Stimulated activated naive CD8-positive, alpha-beta T cell treated with anti-CD3 and anti-CD28 coated beads, Interleukin-15, Interleukin-2, amounts not matched to agents 100 ng/mL and 50 ng/mL, for 24 hours (primary cell): Measurements from ENCODE around the gene DOLPP1.
"Not testable (repeated sequence)": the region's sequence is repeated elsewhere in the genome, so short reads cannot be mapped to it uniquely, and the experiment has no call there.

Experiments
- H3K27ac Mint-ChIP-seq: one replicate; pipeline ENCODE4 v1.8.0; 2021; ENCODE audit warnings: mild to moderate bottlenecking, mixed read lengths
- H3K27me3 Mint-ChIP-seq: one replicate; pipeline ENCODE4 v1.8.0; 2021; ENCODE audit warnings: mixed read lengths
- H3K36me3 Mint-ChIP-seq: one replicate; pipeline ENCODE4 v1.8.0; 2021; ENCODE audit warnings: low read depth, mixed read lengths
- H3K4me1 Mint-ChIP-seq: one replicate; pipeline ENCODE4 v1.8.0; 2021; ENCODE audit warnings: low read depth, mixed read lengths
- H3K4me3 Mint-ChIP-seq: one replicate; pipeline ENCODE4 v1.8.0; 2021; ENCODE audit warnings: mild to moderate bottlenecking, mixed read lengths
- H3K9me3 Mint-ChIP-seq: one replicate; pipeline ENCODE4 v1.8.0; 2021; ENCODE audit warnings: mixed read lengths

Gene DOLPP1

DNA sequence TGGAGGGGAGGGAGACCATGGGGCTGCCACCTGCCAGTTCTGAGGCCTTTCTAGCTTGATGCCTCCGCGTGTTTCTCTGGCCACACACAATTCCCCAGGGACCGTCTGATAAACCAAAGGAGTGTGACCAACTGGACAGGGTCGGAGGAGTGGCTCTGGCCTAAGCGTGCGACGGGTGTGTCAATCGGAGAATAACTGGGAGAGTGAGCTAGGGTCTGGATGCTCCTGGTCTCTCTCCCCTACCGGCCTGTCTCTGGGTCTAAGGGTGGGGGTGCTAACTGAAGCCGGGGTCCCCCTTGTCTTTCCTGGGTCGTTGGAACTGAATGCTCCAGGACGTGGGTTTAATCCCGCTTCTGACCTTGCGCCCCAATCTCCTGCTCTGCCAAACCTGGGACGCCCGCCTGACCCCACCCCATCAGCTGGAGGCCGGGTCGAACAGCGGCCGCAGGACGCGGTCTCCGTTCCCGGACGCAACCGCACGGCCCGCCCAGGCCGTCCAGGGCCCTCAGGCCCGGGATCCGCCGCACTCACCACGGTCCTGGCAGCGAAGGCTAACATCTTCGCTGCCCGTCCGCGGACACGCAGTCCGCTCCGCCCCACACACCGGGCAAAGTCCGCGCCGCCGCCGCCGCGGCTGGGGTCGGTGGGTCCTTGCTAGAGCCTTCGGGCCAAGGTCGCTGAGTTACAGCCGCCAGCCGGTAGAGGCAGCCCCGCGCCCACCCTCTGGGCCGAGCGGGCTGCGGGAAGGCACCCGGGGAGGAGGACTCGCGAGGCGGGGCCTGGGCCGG lies 29.2 kb downstream of the DOLPP1 start:
- H3K4me1 Mint-ChIP-seq, result peaks cover 35% of the 10 kb centered on the region

DNA sequence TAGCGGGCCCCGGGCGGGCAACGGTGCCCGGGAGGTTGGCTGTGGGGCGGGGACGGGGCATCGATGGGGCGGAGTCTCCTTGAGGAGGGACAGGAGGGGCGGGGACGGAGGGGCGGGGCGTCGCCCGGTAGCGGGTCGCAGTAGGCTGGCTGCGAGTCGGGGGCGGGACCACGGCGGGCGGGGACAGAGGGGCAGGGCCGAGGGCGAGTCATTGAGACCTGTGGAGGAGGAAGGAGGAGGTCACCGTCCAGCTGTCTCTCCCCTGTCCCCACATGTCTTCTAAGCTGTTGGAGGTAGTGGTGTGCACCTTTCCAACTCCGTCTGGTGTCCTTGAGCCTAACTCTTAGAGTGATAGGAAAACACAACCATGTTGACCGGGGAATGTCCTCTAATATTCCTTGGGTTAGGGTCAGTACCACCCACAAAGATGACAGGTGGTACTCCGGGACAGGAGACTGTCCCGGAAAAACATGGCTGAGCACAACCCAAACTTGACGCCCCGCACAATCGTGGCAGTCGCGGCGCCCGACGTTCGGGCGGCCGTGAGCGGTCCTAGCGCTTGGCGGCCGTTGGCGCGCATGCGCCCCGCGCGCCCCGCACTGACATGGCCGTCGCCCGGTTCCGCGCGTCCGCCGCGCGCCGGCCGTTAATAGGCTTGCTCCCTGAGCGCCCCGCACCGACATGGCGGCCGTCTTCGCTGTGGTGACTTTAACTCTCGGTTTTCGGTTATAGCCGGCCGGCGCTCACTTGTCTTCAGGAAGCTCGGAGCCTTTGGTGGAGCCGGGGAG lies 30.0 kb downstream of the DOLPP1 start, which contains the start of the genes CRAT and PTPA:
CRAT (minus strand) TSS at position 54 of the 788 bp plus-strand sequence. CDS start 284 bp downstream, outside the sequence.
PTPA (plus strand) TSS at position 676 of the 788 bp plus-strand sequence. CDS start 186 bp downstream, outside the sequence.
- H3K9me3 Mint-ChIP-seq, result no peaks in the 10 kb centered on the region
- peaks cover 38% of the 10 kb centered on the region for H3K4me1 Mint-ChIP-seq
- no peaks in the 10 kb centered on the region for H3K27me3 Mint-ChIP-seq

More for the DNA sequence above, 29.2 kb downstream of the DOLPP1 start:
- no peaks in the 10 kb centered on the region for H3K27me3 Mint-ChIP-seq
- H3K4me3 Mint-ChIP-seq, result peak overlapping the region; percentile 71
- no peak overlapping the region for H3K27ac Mint-ChIP-seq
- H3K9me3 Mint-ChIP-seq, result no peaks in the 10 kb centered on the region
- H3K36me3 Mint-ChIP-seq, result no peaks in the 10 kb centered on the region

GRCh38 chr9:129111528-129112151 lies 30.7 kb downstream of the DOLPP1 start:
- H3K9me3 Mint-ChIP-seq, result no peaks in the 10 kb centered on the region
- H3K27me3 Mint-ChIP-seq, result no peaks in the 10 kb centered on the region
- H3K4me1 Mint-ChIP-seq, result peaks cover 38% of the 10 kb centered on the region

More for the DNA sequence above, 30.0 kb downstream of the DOLPP1 start, which contains the start of the genes CRAT and PTPA:
- no peaks in the 10 kb centered on the region for H3K36me3 Mint-ChIP-seq
- H3K27ac Mint-ChIP-seq, result peak within 1 kb of the TSS; percentile 95
- peak within 1 kb of the TSS; percentile 87 for H3K4me3 Mint-ChIP-seq

DNA sequence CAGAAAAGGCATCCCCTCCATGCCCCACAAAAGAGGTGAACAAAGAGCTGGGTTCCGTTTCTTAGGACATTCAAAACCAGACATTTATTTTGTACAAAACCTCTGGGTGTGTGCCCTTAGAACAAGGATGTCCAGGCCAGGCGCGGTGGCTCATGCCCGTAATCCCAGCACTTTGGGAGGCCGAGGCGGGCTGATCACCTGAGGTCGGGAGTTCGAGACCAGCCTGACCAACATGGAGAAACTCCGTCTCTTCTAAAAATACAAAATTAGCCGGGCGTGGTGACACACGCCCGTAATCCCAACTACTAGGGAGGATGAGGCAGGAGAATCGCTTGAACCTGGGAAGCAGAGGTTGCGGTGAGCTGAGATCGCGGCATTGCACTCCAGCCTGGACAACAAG lies 31.6 kb downstream of the DOLPP1 start:
- peaks cover 38% of the 10 kb centered on the region for H3K4me1 Mint-ChIP-seq
- peak overlapping the region; percentile 87 for H3K4me3 Mint-ChIP-seq
- peak overlapping the region; percentile 84 for H3K27ac Mint-ChIP-seq

More at GRCh38 chr9:129111528-129112151, 30.7 kb downstream of the DOLPP1 start:
- peak overlapping the region; percentile 87 for H3K4me3 Mint-ChIP-seq
- H3K27ac Mint-ChIP-seq, result peak overlapping the region; percentile 87
- H3K36me3 Mint-ChIP-seq, result no peaks in the 10 kb centered on the region

DNA sequence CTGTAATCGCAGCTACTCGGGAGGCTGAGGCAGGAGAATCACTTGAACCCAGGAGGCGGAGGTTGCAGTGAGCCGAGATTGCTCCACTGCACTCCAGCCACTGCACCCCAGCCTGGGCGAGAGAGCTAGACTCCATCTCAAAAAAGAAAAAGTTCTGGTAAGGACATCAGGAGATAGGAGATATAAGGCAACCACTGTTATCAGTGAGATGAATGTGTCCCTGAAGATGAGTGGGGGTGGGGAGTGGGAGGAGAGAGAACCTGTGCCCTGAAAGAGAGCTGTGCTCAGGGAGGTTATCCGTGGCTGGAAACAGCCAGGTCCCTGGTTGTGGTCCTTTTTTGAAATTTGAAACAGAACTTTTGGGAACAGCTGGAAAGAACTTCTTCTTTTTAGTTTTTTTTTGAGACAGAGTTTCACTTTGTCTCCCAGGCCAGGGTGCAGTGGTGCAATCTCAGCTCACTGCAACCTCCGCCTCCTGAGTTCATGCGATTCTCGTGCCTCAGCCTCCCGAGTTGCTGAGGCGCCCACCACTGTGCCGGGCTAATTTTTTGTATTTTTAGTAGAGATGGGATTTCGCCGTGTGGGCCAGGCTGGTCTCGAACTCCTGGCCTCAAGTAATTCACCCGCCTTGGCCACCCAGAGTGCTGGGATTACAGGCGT lies 32.9 kb downstream of the DOLPP1 start:
- Mint-ChIP-seq H3K4me1 (peaks cover 38% of the 10 kb centered on the region), H3K27me3 (no peaks in the 10 kb centered on the region), H3K4me3 (no peak overlapping the region), H3K36me3 (no peaks in the 10 kb centered on the region), H3K27ac (no peak overlapping the region), H3K9me3 (no peaks in the 10 kb centered on the region)

More for the DNA sequence above, 31.6 kb downstream of the DOLPP1 start:
- H3K9me3 Mint-ChIP-seq, H3K27me3 Mint-ChIP-seq, H3K36me3 Mint-ChIP-seq: not testable (repeated sequence)

DNA sequence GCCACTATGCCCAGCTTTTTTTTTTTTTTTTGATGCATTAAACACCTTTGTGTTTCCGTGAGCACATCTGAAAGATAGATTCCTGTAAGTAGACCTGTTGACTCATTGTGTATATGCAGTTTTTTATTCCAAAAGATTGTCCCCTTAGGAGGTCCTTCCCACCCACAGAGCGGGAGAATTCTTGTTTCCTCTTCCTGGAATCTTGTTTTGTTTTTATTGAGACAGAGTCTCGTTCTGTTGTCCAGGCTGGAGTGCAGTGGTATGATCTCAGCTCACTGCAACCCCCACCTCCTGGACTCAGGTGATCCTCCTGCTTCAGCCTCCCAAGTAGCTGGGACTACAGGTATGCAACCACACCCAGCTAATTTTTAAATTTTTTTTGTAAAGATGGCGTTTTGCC lies 37.9 kb downstream of the DOLPP1 start:
- H3K4me3 Mint-ChIP-seq, result no peak overlapping the region
- no peaks in the 10 kb centered on the region for H3K9me3 Mint-ChIP-seq
- H3K36me3 Mint-ChIP-seq, result peaks cover 25% of the 10 kb centered on the region
- no peaks in the 10 kb centered on the region for H3K27me3 Mint-ChIP-seq
- no peak overlapping the region for H3K27ac Mint-ChIP-seq
- H3K4me1 Mint-ChIP-seq, result peaks cover 16% of the 10 kb centered on the region

DNA sequence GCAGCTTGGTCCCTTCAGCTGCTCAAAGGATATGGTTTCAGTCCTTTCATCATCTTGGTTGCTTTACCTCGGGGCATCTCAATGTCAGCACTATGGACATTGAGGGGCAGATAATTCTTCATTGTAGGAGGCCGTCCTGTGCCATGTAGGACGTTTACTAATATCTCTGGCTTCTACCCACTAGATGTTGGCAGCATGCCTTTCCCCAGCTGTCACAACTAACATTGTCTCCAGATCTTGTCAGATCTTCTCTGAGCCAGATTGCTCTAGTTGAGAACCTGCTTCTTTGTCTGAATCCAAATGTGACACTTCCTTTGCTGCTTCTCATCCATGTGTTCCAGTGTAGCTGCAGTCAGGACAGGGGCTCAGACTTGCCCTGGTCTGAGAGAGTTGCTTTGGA lies 40.6 kb downstream of the DOLPP1 start:
- peaks cover 37% of the 10 kb centered on the region for H3K36me3 Mint-ChIP-seq

DNA sequence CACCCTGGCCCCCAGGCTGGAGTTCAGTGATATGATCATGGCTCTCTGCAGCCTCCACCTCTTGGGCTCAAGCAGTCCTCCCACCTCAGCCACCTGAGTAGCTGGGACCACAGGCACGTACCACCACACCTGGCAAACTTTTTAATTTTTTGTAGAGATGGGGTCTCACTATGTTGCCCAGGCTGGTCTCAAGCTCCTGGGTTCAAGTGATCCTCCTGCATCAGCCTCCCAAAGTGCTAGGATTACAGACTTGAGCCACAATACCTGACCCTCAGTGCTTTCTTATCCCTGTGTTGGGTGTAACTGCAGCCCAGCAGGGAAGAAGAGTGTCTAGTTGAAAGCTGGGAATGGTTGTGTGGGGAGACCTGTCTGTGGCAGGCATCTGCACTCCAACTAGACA lies 41.2 kb downstream of the DOLPP1 start:
- H3K4me1 Mint-ChIP-seq, result no peaks in the 10 kb centered on the region
- H3K27me3 Mint-ChIP-seq, result no peaks in the 10 kb centered on the region
- no peak overlapping the region for H3K27ac Mint-ChIP-seq
- H3K9me3 Mint-ChIP-seq, result no peaks in the 10 kb centered on the region
- no peak overlapping the region for H3K4me3 Mint-ChIP-seq
- H3K36me3 Mint-ChIP-seq, result peaks cover 38% of the 10 kb centered on the region

More for the DNA sequence above, 40.6 kb downstream of the DOLPP1 start:
- Mint-ChIP-seq H3K27ac (peak overlapping the region; percentile 49), H3K4me1 (no peaks in the 10 kb centered on the region), H3K27me3 (no peaks in the 10 kb centered on the region), H3K9me3 (no peaks in the 10 kb centered on the region), H3K4me3 (no peak overlapping the region)

DNA sequence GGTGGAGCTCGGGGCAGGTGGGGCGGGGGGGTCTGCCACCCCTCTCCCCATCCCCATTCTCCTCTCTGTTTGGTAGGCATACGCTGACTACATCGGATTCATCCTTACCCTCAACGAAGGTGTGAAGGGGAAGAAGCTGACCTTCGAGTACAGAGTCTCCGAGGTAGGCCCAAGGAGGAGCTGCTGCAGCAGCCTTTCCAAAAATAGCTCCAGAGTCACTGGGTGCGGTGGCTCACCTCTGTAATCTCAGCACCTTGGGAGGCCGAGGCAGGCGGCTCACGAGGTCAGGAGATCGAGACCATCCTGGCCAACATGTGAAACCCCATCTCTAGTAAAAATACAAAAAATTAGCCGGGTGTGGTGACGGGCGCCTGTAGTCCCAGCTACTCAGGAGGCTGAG lies 42.1 kb downstream of the DOLPP1 start:
- H3K9me3 Mint-ChIP-seq, H3K4me3 Mint-ChIP-seq, H3K27ac Mint-ChIP-seq, H3K4me1 Mint-ChIP-seq, H3K27me3 Mint-ChIP-seq: not testable (repeated sequence)
- H3K36me3 Mint-ChIP-seq, result peaks cover 46% of the 10 kb centered on the region

GRCh38 chr9:129124506-129125069 lies 43.7 kb downstream of the DOLPP1 start:
- no peaks in the 10 kb centered on the region for H3K4me1 Mint-ChIP-seq
- H3K36me3 Mint-ChIP-seq, result peaks cover 45% of the 10 kb centered on the region
- H3K9me3 Mint-ChIP-seq, result no peaks in the 10 kb centered on the region
- no peak overlapping the region for H3K4me3 Mint-ChIP-seq
- H3K27ac Mint-ChIP-seq, result no peak overlapping the region
- no peaks in the 10 kb centered on the region for H3K27me3 Mint-ChIP-seq

- Mint-ChIP-seq H3K4me1 (no peaks in the 10 kb centered on the region), H3K36me3 (peaks cover 44% of the 10 kb centered on the region), H3K9me3 (no peaks in the 10 kb centered on the region), H3K4me3 (no peak overlapping the region), H3K27me3 (no peaks in the 10 kb centered on the region), H3K27ac (no peak overlapping the region)
Measured at GRCh38 chr9:129125478-129125877, 44.6 kb downstream of the DOLPP1 start.

DNA sequence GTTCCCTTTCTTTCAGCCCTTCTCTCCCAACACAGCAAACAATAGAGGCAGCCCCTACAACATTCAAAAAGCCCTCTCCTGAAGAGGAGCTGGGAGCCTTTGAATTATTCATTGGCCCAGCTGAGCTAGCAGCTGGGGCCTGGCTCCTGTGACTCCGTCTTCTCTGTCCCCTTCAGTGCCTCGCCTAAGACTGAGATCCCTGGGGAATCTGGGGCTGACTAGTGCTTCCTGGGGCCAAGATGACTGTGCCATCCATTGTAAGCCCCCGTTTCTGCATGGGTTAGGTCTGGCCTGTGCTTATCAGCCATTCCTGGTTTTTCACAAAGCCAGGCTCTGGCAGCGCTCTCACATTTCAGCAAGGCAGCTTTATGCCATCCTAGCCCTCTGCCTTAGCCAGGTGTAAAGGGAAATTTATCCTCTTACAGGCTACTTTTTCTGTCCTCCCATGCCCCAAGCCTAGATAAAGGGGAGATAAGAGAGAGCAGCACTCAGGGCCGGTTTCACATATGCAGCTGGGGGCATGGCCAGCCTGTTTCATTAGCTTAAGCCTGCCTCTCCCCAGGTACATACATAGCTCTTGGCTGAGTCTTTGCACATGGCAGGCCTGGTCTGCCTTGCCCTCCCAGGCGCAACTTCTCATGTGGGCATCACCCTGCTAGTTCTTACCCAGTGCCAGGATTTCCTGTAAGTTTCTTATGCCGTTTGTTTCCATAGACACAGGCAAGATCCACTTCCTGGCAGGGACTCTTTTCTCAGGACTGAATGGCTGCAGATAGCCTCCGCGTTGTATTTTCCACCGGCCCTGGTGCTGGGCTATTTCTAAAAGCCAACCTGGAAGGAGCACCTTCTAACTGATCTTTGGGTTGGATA lies 46.1 kb downstream of the DOLPP1 start:
- no peaks in the 10 kb centered on the region for H3K27me3 Mint-ChIP-seq
- H3K4me1 Mint-ChIP-seq, result peaks cover 8% of the 10 kb centered on the region
- H3K9me3 Mint-ChIP-seq, result no peaks in the 10 kb centered on the region
- peaks cover 43% of the 10 kb centered on the region for H3K36me3 Mint-ChIP-seq
- H3K4me3 Mint-ChIP-seq, result no peak overlapping the region
- H3K27ac Mint-ChIP-seq, result no peak overlapping the region

DNA sequence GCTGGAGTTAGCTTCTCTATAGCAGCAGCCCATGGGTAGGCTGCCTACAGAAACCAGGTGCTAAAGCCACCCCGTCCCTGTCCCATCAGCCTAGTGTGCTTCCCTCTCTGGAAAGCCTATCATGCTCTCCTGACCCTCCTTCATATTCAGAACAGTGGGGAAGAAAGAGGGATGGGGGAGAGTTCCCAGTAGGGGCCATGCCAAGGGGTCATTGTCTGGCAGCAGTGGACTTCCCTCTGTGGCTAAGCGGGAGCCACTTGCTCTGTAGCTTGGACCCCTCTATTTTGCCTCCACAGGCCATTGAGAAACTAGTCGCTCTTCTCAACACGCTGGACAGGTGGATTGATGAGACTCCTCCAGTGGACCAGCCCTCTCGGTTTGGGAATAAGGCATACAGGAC lies 47.8 kb downstream of the DOLPP1 start:
- Mint-ChIP-seq H3K36me3 (peaks cover 41% of the 10 kb centered on the region), H3K4me1 (peaks cover 8% of the 10 kb centered on the region), H3K9me3 (no peaks in the 10 kb centered on the region), H3K4me3 (no peak overlapping the region), H3K27ac (no peak overlapping the region), H3K27me3 (no peaks in the 10 kb centered on the region)
